GM21723 (cell line): ENCODE data around the gene CHST11.
"Not testable (repeated sequence)": the region's sequence is repeated elsewhere in the genome, so short reads cannot be mapped to it uniquely, and the experiment has no call there.

Experiments used
- ATAC-seq: cut with Tn5 transposase; IDR thresholded peaks from one replicate; pipeline ENCODE4 v1.9.1; 2021; ENCODE audit warnings: mild to moderate bottlenecking, moderate library complexity; ENCODE audit not compliant: unreplicated experiment

The CHST11 gene

DNA sequence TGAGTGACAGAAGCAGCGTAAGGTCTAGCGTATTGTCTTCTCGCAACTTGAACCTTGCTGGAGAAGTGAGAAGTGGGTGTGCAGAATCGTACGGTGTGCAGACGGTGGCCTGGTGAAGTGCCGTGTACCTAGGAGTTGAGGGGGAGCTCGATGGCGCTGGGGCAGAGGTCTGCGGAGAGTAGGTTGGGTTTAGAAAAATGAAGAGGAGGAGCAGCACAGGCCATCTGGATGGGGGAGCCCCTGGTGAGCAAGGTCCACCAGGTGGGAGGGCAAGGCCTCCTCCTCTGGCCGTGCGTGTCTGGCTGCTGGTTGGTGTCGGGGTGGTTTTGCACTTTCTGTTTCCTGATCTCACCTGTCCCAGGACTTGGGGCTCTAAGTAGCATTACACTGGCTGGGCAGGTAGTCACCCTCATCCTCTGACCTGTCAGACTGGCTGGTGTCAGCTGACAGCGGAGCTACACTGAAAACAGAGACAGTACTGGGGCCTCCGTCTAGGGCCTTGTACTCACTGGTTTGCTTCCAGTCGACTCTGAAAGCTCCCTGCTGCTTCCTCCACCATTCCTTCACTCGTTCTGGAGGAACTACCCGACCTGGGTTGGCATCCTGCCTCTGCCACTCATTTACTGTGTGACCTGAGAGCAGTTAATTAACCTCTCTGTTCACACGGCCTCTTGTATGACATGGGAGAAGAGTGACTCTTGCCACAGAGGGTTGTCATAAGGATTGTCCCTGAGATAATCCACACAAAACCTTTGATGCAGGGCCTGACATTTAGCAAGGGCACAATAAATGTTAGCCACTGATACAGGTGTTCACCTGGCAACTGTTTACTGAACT is 273.1 kb downstream of the CHST11 start:
- ATAC-seq, result no peak

DNA sequence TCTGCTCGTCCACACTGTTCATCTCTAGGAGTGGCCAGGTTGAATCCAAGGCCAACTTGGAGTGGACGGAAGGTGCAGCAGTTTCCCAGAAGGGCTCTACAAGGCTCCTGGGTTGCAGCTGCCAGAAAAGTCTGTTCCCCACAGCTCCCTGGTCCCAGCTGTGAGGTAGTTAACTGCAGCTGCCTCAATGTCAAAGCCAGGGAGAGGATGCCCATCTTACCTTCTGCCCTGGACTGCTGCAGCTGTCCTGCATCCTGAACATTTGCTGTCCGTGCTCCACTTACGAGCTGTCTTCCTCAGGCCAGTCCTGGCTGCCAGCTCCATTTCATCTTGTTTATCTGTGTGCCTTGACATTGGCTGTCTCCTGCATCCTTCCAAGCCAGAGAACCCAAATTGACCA is 274.0 kb downstream of the CHST11 start:
- ATAC-seq, result no peak

DNA sequence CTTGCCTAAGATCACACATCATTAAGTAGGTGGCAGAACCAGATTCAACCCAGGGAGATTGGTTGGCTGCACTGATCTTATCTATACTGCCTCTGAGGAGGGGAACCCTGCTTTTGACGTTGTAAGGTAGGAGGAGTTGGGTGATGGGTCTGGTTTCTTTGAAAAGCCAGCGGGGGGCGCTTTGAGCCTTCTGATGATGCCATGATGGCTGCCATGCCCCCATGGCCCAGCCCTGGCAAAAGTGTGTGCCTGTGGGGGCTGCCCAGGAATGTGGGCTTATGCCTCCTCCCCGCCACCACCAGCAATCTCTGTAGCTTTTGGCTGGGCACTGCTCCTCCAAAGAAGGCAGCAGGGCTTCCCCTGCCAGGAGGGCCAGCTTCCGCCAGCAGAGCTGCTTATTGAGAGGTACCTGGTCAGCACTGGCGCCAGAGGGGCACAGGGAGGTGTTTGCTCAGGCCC is 277.0 kb downstream of the CHST11 start:
- ATAC-seq, result no peak

DNA sequence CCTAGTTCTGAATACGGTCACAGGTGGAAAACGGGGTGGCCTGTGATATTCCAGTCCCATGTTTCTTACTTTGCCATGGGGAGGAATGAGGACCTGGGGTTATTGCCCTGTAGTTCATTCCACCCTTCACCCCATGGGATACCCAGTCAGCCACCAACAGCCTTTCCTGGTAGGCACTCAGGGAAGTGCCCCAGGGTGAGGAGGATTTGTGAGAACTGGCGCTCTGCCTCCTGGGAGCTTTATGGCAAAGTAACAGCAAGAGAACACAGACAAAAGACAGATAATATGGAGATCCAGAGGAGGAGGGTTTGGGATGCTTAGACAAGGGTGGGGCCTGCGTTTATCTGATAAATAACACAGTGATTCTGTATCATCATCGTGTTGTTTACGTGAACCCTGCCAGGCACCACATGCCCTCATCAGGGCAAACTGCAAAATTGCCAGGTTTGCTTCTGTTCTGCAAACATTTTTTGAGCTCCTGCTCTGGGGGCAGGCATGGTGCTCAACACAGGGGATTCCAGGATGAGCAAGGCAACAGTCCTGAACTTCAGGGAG is 277.9 kb downstream of the CHST11 start:
- no peak for ATAC-seq

DNA sequence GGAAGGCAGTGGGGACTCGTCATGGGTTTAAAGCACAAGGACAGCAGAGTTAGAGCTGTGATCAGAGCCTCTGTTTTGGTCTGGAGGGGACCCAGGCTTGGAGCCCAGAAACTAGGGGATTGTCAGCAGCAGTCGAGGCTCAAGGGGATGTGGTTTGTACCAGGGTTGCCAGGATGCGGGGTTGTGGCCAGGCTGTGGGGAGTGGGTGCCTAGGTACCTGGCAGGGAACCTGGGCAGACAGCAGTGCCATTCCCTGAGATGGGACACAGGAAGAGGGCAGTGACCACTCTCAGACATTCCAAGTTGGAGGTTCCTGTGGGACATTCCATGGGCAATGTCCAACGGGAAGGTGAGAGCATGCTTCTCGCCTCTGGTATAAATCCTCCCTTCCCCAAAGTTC is 279.1 kb downstream of the CHST11 start:
- no peak for ATAC-seq

DNA sequence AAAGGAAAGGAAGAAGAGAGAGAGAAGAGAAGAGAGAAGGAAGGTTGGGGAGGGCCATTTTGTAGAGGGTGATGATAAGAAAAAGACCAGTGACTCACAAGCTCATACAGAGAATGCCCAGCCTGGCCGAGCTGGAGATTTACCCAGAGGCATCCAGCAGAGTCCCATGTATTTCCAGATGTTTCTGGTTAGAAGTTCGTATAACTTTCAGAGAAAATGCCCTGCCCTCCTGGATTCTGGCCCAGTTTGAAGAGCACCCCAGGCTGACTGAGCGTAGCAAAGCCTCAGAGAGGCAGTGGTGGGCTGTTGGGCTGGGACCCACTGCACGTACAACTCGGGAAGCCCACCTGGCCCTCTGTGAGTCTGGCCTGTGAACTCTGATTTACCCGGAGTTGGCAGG is 279.6 kb downstream of the CHST11 start:
- ATAC-seq, result no peak

DNA sequence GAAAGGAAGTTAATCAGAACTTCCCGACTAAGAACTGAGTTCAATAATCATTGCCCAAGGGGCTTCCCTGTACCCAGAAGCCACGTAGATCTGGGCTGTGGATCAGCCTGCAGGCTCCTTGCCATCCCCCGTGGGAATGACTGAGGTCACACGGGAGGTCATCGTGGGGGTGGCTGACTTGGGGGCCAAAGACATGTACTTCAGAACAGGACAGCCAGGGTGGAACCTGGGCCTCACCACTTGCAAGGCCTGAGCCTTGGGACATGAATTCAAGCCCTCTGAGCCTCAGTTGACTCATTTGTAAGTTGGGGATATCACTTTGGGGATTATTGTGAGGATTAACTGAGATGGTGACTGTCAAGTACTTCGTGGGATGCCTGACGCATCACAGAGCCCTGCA is 280.4 kb downstream of the CHST11 start:
- ATAC-seq, result no peak

DNA sequence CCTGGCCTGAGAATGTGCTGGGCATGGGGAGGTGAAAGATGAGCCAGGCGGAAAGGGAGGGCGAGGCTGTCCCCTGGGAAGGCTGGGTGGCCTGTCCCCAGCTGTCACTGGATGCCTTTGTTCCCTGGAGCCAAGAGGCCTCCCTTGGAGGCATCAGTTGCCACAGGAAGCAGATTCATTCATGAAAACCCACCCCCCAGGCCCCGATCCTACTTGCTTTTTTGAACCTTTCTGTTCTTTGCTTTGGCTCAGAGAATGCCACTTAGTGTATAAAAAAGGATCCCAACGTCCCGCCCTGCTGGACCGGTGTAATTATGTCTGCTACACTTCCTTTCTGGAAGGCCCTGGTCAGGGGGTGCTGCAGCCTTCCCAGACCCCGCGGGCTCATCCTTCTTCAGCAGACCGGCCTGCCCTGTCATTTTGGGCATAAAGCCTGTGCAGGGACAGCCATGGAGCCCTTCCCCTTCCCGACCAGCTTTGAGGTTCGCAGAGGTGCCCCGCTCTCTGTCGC is 281.1 kb downstream of the CHST11 start:
- no peak for ATAC-seq

DNA sequence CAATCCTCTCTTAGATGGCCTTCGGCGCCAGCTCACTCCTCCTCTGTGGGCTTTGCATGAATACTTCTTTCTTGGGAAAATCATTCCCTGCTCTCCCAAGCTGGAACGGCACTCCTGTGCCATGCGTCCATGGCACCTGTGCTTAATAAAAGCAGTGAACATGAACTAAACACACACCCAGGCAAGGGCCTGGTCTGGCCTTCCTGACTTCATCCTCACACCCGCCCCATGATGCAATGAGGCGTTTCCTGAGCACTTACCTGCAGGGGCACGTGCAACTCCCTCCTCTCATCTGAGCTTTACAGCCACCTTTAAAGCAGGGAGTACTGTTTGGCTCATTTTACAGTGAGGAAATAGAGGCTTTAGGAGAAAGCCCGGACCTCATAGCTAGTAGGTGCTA is 281.6 kb downstream of the CHST11 start:
- no peak for ATAC-seq

DNA sequence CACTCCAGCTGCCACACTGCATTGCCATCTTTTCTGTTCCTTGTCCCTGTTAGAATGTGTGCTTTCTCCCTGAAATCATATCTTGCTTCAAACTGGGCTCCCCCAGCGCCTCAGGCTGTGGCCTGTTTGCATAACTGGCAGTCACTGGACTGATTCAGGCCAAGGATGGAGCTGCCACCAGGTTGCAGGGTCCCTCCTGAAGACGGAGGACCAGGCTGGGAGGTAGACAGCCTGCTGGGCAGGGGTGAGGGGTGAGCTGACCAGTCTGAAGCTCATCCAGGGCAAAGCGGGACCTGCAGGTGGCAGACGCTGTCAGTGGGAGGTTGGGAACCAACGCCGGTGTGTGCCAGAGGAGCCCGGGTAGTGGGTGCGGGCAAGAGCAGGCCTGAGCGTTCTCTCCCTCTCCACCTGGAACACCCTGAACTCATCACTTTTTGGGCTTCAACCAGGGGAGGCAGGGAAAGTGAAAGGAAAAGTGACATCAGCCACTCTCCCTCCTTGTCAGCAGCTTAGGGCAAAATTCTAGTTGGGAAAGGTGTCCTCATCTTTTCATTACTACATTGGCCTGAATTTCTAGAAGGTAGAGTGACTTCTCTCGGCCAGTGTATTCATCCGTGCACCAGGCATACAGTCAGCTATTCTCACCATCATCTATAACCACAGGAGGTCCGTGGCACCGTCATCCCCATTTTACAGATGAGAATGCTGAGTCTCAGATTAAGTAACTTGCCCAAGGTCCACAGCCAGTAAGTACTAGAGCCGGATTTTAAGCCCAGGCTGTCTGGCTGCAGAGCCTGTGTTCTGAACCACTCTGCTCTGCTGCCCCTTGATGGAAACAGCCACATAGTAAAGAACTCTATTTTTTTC is 282.3 kb downstream of the CHST11 start:
- no peak for ATAC-seq

DNA sequence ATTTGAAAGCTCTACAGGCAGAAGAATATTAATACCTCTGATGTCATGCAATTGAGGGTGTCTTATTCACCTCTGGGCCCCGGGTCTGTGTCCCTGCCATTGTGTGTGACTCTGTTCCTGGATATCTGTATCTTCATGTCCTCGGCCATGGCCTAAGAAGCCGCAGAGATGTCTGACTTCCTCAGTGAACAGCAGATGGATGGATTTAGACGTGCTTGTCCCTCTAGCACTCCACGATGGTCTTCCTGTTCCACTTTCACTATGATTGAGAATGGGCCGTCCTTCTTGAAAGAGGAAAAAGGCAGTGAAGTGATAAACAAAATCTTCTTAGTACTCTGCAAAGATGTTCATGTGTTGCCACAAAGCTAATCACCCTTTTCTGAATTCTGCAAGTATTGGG is 283.9 kb downstream of the CHST11 start:
- peak; percentile 73 for ATAC-seq

DNA sequence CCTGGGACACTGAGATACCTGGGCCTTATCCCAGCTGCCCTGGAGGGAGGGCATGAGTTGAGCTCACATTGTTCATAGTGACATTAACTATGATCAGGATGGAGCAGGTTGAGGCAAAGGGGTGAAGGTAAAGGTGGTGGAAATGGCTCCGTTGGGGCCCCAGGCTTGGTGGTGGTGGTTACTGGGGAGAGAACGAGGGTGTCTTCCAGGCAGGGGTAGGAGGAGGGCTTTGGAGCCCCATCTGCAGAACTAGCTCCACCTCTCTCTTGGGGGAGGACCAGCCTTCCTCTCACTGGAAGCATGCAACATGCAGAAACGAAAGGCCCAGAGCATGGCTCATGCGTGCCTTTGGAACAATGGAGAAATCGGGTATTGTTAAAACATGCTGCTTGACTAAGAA is 284.3 kb downstream of the CHST11 start:
- ATAC-seq, result peak; percentile 30

DNA sequence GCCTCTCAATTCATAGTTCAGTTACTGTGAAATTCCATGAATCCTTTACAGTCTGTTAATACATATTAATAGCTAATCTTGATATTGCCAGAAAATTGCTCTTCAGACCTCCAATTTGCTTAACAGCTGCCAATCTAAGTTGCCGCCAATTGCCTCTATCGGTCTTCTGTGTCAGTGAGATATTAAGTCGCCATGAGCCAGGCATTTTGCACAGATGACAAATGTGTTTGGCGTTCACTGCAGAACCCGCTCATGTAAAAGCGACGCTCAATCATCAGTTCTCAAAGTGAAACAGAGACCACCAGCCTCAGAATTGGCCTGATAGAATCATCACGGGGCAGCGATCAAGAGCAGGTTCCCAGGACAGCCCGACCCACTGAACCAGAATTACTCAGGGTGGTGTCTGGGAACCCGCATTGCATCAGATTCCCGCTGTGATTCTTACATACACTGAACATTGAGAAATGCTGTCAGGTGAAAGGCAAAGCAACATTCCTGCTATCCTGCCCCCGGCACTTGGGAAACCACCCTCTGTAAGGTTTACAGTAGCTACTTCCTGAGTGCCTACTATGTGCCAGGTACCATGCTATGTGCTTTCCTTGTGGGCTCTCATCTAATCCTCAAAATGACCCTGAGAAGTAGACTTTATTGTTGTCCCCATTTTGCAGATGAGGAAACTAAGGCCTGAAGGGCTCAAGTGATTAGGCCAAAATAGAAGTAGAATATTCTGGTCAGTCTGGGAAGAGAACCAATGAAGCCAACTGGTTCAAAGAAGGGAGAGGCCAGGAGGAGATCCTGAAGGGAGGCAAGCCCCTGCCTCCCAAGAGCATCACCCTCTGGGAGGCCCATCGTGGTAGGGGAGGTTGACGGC is 285.0 kb downstream of the CHST11 start:
- ATAC-seq, result no peak

DNA sequence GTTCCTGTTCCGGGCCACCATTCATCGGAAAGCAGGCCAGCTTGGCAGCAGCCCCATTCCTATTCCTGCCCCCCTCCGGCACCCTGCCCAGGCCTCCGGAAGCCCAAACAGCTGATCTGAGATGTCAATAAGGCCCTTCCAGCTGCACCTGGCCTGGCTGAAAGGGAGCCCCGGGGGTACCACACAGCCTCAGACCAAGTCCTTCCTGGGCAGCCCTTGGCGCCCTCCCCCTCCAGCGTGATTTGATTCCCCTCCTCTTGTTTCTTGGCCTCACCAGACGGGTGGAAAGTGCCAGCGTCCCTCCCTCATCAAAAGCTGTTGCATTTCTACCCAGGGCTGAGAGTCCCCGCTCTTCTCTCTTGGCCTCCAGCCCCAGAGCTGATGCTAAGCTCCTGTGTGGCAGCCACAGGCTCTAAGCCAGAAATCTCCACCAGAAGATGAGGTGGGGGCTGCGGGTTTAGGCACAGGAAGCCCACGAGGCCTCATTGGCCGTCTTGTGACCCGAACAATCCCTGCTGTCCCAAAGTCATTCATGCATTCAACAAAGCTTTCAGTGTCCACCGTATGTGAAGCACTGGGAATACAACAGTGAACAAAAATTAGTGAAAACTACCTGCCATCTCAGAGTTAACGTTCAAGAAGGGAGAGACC is 285.9 kb downstream of the CHST11 start:
- no peak for ATAC-seq

DNA sequence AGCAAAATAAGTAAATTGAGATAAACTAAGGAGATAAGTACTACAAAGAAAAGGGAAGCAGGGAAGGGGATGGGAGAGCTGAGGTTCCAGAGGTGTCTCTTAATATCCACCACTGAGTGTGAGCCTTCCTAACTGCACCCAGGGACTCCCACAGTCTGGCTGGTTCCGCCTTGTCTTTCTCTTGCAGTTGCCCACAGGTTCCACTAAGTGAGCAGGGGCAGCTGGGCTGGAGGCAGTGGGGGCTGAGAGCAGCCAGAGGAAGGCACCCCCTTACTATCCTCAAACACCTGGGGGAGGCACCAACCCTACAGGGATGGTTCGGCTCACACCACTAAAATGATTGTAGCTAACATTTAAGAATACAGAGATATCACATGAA is 286.4 kb downstream of the CHST11 start:
- ATAC-seq, result no peak

DNA sequence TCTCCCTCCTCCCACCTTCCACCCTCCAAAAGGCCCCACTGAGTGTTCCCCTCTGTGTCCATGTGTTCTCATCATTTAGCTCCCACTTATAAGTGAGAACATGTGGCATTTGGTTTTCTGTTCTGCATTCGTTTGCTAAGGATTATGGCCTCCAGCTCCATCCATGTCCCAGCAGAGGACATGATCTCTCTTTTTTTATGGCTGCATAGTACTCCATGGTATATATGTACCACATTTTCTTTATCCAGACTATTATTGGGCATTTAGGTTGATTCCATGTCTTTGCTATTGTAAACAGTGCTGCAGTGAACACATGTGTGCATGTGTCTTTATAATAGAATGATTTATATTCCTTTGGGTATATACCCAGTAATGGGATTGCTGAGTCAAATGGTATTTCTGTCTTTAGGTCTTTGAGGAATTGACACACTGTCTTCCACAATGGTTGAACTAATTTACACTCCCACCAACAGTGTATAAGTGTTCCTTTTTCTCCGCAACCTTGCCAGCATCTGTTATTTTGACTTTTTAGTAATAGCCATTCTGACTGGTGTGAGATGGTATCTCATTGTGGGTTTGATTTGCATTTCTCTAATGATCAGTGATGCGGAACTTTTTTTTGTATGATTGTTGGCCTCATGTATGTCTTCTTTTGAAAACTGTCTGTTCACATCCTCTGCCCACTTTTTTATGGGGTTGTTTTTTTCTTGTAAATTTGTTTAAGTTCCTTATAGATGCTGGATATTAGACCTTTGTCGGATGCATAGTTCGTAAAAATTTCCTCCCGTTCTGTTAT is 287.2 kb downstream of the CHST11 start:
- ATAC-seq, result not testable (repeated sequence)

DNA sequence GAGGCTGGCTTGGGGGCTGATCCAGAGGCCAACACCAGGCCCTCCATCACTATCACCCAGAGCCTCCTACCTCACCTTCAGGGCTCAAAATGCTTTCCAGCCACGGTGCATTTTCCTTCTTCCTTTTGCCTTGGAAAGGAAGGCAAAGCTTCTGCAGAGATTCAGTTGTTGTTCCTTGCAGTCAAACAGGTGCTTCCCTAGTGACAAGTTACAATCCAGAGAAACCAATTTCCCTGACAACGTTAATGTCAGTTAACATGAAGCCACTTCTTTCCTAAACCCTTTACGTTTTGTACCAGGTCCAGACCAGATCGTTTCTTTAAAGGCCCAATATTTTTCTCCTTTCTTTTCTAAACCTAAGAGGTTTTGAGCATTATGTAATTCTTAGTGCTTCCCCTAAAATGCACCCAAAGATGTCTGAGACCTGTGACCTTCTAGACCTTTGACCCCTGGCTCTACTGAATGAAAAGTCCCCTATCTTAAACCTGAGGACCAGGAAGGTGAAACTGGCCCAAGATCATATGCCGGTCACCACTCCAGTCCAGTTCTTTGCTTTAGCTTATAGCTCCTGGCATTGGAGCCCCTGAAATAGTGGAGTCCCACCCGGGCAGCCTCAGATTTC is 289.8 kb downstream of the CHST11 start:
- ATAC-seq, result no peak

DNA sequence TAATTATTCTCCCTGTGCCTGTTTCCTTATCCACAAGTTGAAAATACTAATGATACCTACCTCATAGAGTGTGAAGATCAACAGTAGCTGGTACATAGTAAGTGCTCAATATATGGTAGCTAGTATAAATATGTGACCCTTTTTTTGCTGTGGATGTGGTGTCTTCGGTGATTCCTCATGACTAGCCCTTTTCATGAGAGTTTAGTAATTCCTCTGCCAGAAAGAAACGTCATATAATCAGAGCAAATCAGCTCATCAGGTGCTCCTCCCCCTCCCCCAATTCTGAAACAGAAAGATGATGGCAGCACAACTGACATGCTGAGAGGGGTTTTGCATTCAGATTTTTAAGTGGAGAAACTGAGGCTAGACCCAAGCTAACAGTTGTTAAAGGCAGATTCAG is 290.6 kb downstream of the CHST11 start:
- ATAC-seq, result no peak

DNA sequence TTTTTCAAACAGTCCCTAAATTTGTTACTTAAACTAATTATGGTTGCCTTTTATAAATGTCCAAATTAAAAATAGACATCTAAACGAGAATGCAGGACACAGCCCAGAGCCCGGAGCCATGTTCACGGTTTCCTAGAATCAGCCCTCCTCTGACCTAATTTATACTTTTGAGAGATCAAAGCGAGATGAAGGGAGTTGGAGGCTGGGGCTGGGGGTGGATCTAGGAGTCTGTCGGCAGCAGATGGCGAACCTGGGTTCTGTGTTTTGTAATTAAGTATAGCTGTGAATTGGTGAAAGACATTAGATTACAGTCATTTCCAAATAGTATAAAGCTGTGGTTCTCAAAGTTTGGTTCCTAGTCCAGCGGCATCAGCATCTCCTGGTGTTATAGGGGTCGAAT is 291.2 kb downstream of the CHST11 start:
- ATAC-seq, result no peak
